HCT116 (cell line): ENCODE measurements around the gene HIF1AN. TPM values are rescaled to one million over a fixed set of nuclear protein-coding genes. Genes with fewer than 3 reads are reported as not detected.

Source experiments
- ATAC-seq: fragments of 200-7000 bp; cut with Tn5 transposase; 2 replicates; pipeline ENCODE4 v1.9.1; 2020; ENCODE audit warnings: mild to moderate bottlenecking, moderate library complexity
- BruUV-seq: library from RNA; stranded (reverse); fragments of 400-500 nt; replicated peaks from 2 replicates; lab custom pipeline; 2021; lab: Mats Ljungman, UMichigan
- CTCF ChIA-PET: fragments of 300-600 bp; sonication (Branson Sonifier 250); formaldehyde crosslinking; loops from one replicate; lab custom pipeline; 2021; ENCODE audit warnings: antibody characterized with exemption; lab: Charles Lee
- POLR2A ChIA-PET: fragments of 300-600, 350-600 bp; sonication (Branson Sonifier 250); formaldehyde crosslinking; loops from one replicate; lab custom pipeline; 2021; ENCODE audit warnings: antibody characterized with exemption; lab: Charles Lee
- RAD21 ChIA-PET, 2 experiments: fragments of 300-600 bp; sonication (Branson Sonifier 250); formaldehyde crosslinking; loops; one replicate each; lab custom pipeline; 2023; ENCODE audit warnings: low total read pairs in 2 of 2; ENCODE audit not compliant: uncharacterized antibody in 2 of 2, unreplicated experiment in 2 of 2, low non-redundant PET in 1 of 2; lab: Charles Lee
- DNase-seq: peaks from one replicate; pipeline ENCODE4 v3.0.0-alpha.2; 2010; ENCODE audit warnings: low read depth, low spot score
- H2AFZ ChIP-seq: fragments of 200-600 bp; shearing (Covaris generic), sonication (generic); 2 replicates; pipeline ENCODE4 v1.6.1; 2017; ENCODE audit warnings: low read depth, mixed run types, mixed read lengths, antibody characterized with exemption, low read length; ENCODE audit not compliant: poor library complexity, severe bottlenecking
- H3K27ac ChIP-seq: 2 replicates; pipeline ENCODE4 v1.5.1; 2012; ENCODE audit warnings: low read depth, low read length
- H3K27me3 ChIP-seq: fragments of 200-600 bp; sonication (generic); 2 replicates; pipeline ENCODE4 v1.6.1; 2016; ENCODE audit warnings: mixed run types, low read length, mixed read lengths; ENCODE audit not compliant: insufficient read depth
- H3K36me3 ChIP-seq, 2 experiments: fragments of 200-500 bp in 1 of 2; fragments of 200-600 bp in 1 of 2; sonication (Bioruptor generic) in 1 of 2; sonication (generic) in 1 of 2; 2 replicates each; pipeline versions ENCODE4 v1.5.1 to v1.6.1; 2014 to 2016; ENCODE audit warnings: low read length in 2 of 2, inconsistent platforms in 1 of 2, mixed read lengths in 1 of 2, mixed run types in 1 of 2; ENCODE audit not compliant: insufficient read depth in 2 of 2, control insufficient read depth in 1 of 2
- H3K4me1 ChIP-seq, 2 experiments: fragments of 200-600 bp in 1 of 2; sonication (generic) in 1 of 2; 2 replicates each; pipeline versions ENCODE4 v1.5.1 to v1.6.1; 2012 to 2017; ENCODE audit warnings: low read length in 2 of 2, inconsistent platforms in 1 of 2, mild to moderate bottlenecking in 1 of 2, mixed read lengths in 1 of 2, mixed run types in 1 of 2, moderate library complexity in 1 of 2; ENCODE audit not compliant: insufficient read depth in 2 of 2, control insufficient read depth in 1 of 2
- H3K4me2 ChIP-seq: fragments of 200-600 bp; sonication (generic); 2 replicates; pipeline ENCODE4 v1.6.1; 2017; ENCODE audit warnings: mixed run types, low read length, mixed read lengths
- H3K4me3 ChIP-seq, 2 experiments: fragments of 200-600 bp in 1 of 2; sonication (generic) in 1 of 2; replicated peaks in 1 of 2; 2 replicates each; pipeline ENCODE4 v1.5.1; 2011 to 2016; ENCODE audit warnings: low read length in 2 of 2, control low read depth in 1 of 2, low read depth in 1 of 2, mild to moderate bottlenecking in 1 of 2, mixed read lengths in 1 of 2, mixed run types in 1 of 2
- H3K79me2 ChIP-seq: fragments of 200-600 bp; sonication (generic); 2 replicates; pipeline ENCODE4 v1.6.1; 2017; ENCODE audit warnings: mild to moderate bottlenecking, mixed run types, low read length, moderate library complexity, mixed read lengths; ENCODE audit not compliant: insufficient read depth
- H3K9ac ChIP-seq: fragments of 200-600 bp; sonication (generic); 2 replicates; pipeline ENCODE4 v1.6.1; 2016; ENCODE audit warnings: low read length, mixed read lengths
- H3K9me2 ChIP-seq: fragments of 200-600 bp; sonication (generic), shearing (Covaris generic); 2 replicates; pipeline ENCODE4 v1.6.1; 2017; ENCODE audit warnings: mixed run types, mild to moderate bottlenecking, moderate library complexity; ENCODE audit not compliant: insufficient read depth
- H3K9me3 ChIP-seq, 2 experiments: fragments of 200-500 bp in 1 of 2; fragments of 200-600 bp in 1 of 2; sonication (Bioruptor generic) in 1 of 2; sonication (generic) in 1 of 2; 2 replicates each; pipeline ENCODE4 v1.6.1; 2014 to 2017; ENCODE audit warnings: low read length in 2 of 2, mixed read lengths in 2 of 2, inconsistent platforms in 1 of 2, low read depth in 1 of 2, mild to moderate bottlenecking in 1 of 2, mixed run types in 1 of 2, moderate library complexity in 1 of 2; ENCODE audit not compliant: control insufficient read depth in 1 of 2, insufficient read depth in 1 of 2
- H4K20me1 ChIP-seq: fragments of 200-600 bp; sonication (generic), shearing (Covaris generic); 2 replicates; pipeline ENCODE4 v1.6.1; 2017; ENCODE audit warnings: mixed run types, mild to moderate bottlenecking, moderate library complexity; ENCODE audit not compliant: insufficient read depth
- CBX3 ChIP-seq: IDR thresholded peaks from 2 replicates; pipeline ENCODE4 v1.6.1; 2012; ENCODE audit warnings: low read depth
- CEBPB ChIP-seq: IDR thresholded peaks from 2 replicates; pipeline ENCODE4 v1.6.1; 2012; ENCODE audit warnings: low read depth
- EGR1 ChIP-seq: IDR thresholded peaks from 2 replicates; pipeline ENCODE4 v1.6.1; 2012; ENCODE audit warnings: low read depth
- ELF1 ChIP-seq: IDR thresholded peaks from 2 replicates; pipeline ENCODE4 v1.6.1; 2012; ENCODE audit warnings: low read depth, borderline replicate concordance
- EZH2 ChIP-seq: fragments of 200-600 bp; sonication (generic); IDR thresholded peaks from 2 replicates; pipeline ENCODE4 v1.6.1; 2017; ENCODE audit warnings: antibody characterized with exemption, mixed run types
- EZH2phosphoT487 ChIP-seq: fragments of 200-600 bp; IDR thresholded peaks from 2 replicates; pipeline ENCODE4 v1.6.1; 2018; ENCODE audit warnings: antibody characterized with exemption, borderline replicate concordance
- FOSL1 ChIP-seq: IDR thresholded peaks from 2 replicates; pipeline ENCODE4 v1.6.1; 2012; ENCODE audit warnings: low read depth
- JUND ChIP-seq: IDR thresholded peaks from 2 replicates; pipeline ENCODE4 v1.6.1; 2012
- POLR2A ChIP-seq: IDR thresholded peaks from 2 replicates; pipeline ENCODE4 v1.7.0; 2011; ENCODE audit warnings: borderline replicate concordance; ENCODE audit not compliant: insufficient read depth, insufficient read length; ENCODE audit errors: extremely low read depth
- POLR2AphosphoS5 ChIP-seq: IDR thresholded peaks from 2 replicates; pipeline ENCODE4 v1.6.1; 2011; ENCODE audit warnings: mild to moderate bottlenecking, low read depth, low read length, moderate library complexity
- RAD21 ChIP-seq: IDR thresholded peaks from 2 replicates; pipeline ENCODE4 v1.6.1; 2012; ENCODE audit warnings: low read depth, mild to moderate bottlenecking
- SIN3A ChIP-seq: IDR thresholded peaks from 2 replicates; pipeline ENCODE4 v1.6.1; 2012; ENCODE audit warnings: low read depth
- SRF ChIP-seq: IDR thresholded peaks from 2 replicates; pipeline ENCODE4 v1.6.1; 2012; ENCODE audit warnings: low read depth
- TCF7L2 ChIP-seq: IDR thresholded peaks from 2 replicates; pipeline ENCODE4 v1.7.0; 2011; ENCODE audit warnings: borderline replicate concordance, inconsistent platforms; ENCODE audit not compliant: insufficient read depth, insufficient read length; ENCODE audit errors: extremely low read depth
- YY1 ChIP-seq: IDR thresholded peaks from 2 replicates; pipeline ENCODE4 v1.6.1; 2011; ENCODE audit warnings: low read length, low read depth, moderate library complexity, mild to moderate bottlenecking; ENCODE audit not compliant: insufficient replicate concordance; ENCODE audit errors: extremely low read depth
- ZFX ChIP-seq: fragments of 450-650 bp; IDR thresholded peaks from 2 replicates; pipeline ENCODE4 v1.6.1; 2017
- ZNF274 ChIP-seq: fragments of 200-500 bp; sonication (Bioruptor generic); IDR thresholded peaks from 2 replicates; pipeline ENCODE4 v1.6.1; 2014; ENCODE audit warnings: mild to moderate bottlenecking, low read depth, low read length, inconsistent platforms
- intact Hi-C: fragments of 100-400 bp; cut with micrococcal nuclease; formaldehyde crosslinking; loops from 2 replicates; pipeline ENCODE4 v1.10.0; 2022
- total RNA-seq: library from RNA; stranded (reverse); gene quantifications from one replicate; pipeline ENCODE4 v1.2.1, GENCODE V29; 2021; ENCODE audit not compliant: unreplicated experiment
- TF ChIP-seq, protein P1 (sequence below): IDR thresholded peaks from 2 replicates; pipeline ENCODE4 v1.6.1; 2012
- TF ChIP-seq, protein P2 (sequence below), 3 experiments: fragments of 200-600 bp in 1 of 3; sonication (generic) in 1 of 3; IDR thresholded peaks in 2 of 3; conservative IDR thresholded peaks in 1 of 3; 2 replicates each; pipeline ENCODE4 v1.5.1; 2012 to 2017; ENCODE audit warnings: low read depth in 2 of 3, low read length in 2 of 3, antibody characterized with exemption in 1 of 3, borderline replicate concordance in 1 of 3, control low read depth in 1 of 3, mild to moderate bottlenecking in 1 of 3, mixed read lengths in 1 of 3, mixed run types in 1 of 3, moderate library complexity in 1 of 3; ENCODE audit not compliant: insufficient read depth in 1 of 3
- TF ChIP-seq, protein P3 (sequence below): IDR thresholded peaks from 2 replicates; pipeline ENCODE4 v1.6.1; 2012
- TF ChIP-seq, protein P4 (sequence below): IDR thresholded peaks from 2 replicates; pipeline ENCODE4 v1.6.1; 2012; ENCODE audit warnings: low read depth

The HIF1AN gene
- total RNA-seq, 1 experiment from 2014 or later = 67.2 TPM

DNA sequence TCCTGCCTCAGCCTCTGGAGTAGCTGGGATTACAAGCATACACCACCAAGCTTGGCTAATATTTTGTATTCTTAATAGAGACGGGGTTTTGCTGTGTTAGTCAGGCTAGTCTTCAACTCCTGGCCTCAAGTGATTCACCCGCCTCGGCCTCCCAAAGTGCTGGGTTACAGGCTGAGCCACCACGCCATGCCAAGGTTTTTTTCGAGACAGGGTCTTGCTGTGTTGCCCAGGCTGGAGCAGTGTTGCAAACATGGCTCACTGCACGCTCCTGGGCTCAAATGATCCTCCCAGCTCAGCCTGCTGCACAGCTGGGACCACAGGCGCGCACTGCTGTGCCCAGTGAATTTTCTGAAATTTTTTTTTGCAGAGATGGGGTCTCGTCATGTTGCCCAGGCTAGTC is 12.8 kb upstream of the HIF1AN start (continued):
- TF ChIP-seq ELF1 (no peak), POLR2A (no peak), JUND (no peak), POLR2AphosphoS5 (no peak)
- TF ChIP-seq, protein P1, sequence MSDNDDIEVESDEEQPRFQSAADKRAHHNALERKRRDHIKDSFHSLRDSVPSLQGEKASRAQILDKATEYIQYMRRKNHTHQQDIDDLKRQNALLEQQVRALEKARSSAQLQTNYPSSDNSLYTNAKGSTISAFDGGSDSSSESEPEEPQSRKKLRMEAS = no peak
- TF ChIP-seq, protein P2, sequence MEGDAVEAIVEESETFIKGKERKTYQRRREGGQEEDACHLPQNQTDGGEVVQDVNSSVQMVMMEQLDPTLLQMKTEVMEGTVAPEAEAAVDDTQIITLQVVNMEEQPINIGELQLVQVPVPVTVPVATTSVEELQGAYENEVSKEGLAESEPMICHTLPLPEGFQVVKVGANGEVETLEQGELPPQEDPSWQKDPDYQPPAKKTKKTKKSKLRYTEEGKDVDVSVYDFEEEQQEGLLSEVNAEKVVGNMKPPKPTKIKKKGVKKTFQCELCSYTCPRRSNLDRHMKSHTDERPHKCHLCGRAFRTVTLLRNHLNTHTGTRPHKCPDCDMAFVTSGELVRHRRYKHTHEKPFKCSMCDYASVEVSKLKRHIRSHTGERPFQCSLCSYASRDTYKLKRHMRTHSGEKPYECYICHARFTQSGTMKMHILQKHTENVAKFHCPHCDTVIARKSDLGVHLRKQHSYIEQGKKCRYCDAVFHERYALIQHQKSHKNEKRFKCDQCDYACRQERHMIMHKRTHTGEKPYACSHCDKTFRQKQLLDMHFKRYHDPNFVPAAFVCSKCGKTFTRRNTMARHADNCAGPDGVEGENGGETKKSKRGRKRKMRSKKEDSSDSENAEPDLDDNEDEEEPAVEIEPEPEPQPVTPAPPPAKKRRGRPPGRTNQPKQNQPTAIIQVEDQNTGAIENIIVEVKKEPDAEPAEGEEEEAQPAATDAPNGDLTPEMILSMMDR (IDR thresholded peaks at IDR 0.05 in 2 of 3, conservative IDR thresholded peaks at IDR 0.05 in 1 of 3; ENCODE audit: borderline replicate concordance in 1 of 3, insufficient read depth in 1 of 3, low read depth in 2 of 3, low read length in 2 of 3) = no peak
- TF ChIP-seq, all 23 proteins: peak for 0

DNA sequence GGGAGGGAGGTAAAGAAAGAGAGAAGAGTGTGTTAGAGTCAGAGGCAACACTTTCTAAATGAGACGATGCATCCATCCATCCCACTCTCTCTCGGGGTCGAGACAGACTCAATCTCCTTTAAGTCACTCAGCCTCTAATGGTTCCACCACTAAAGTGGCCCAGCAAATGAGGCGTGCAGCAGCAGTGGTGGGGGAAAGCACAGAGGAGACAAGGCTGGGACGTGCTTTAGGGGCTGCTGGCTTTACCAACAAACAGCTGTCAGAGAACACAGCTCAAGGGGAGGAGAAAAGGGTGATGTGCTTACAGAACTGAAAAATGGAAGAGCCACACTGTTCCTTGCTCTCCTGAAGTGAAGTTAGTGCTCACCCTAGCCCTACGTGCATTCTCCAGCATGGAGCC is 11.5 kb upstream of the HIF1AN start:
- Histone ChIP-seq H3K36me3 (peaks cover 42% of the 10 kb centered on the region in 2 experiments), H3K27ac (no peak overlapping the region), H2AFZ (no peak overlapping the region), H3K4me2 (no peak overlapping the region), H3K9me3 (no peaks in the 10 kb centered on the region), H3K4me3 (no peak overlapping the region), H3K79me2 (peaks cover 35% of the 10 kb centered on the region), H3K27me3 (no peaks in the 10 kb centered on the region), H3K4me1 (peaks cover 7 to 10% of the 10 kb centered on the region in 2 experiments; a peak in 3 of 4 replicates), H3K9ac (no peak overlapping the region), H3K9me2 (no peaks in the 10 kb centered on the region), H4K20me1 (no peaks in the 10 kb centered on the region)
- DNase-seq (no peak), ATAC-seq (no peak)
- RAD21 ChIA-PET = no interaction called here
- BruUV-seq = no TSS peak
- intact Hi-C loops = no loop called here
- TF ChIP-seq ZFX (no peak), EZH2phosphoT487 (no peak), RAD21 (no peak), EZH2 (no peak), FOSL1 (no peak), YY1 (no peak), JUND (no peak), SIN3A (no peak), CBX3 (no peak), ELF1 (no peak), EGR1 (no peak), TCF7L2 (no peak), POLR2A (no peak), ZNF274 (no peak), SRF (no peak), CEBPB (no peak)
- TF ChIP-seq, protein P1 = no peak
- TF ChIP-seq, protein P3, sequence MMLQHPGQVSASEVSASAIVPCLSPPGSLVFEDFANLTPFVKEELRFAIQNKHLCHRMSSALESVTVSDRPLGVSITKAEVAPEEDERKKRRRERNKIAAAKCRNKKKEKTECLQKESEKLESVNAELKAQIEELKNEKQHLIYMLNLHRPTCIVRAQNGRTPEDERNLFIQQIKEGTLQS = no peak
- TF ChIP-seq, protein P4, sequence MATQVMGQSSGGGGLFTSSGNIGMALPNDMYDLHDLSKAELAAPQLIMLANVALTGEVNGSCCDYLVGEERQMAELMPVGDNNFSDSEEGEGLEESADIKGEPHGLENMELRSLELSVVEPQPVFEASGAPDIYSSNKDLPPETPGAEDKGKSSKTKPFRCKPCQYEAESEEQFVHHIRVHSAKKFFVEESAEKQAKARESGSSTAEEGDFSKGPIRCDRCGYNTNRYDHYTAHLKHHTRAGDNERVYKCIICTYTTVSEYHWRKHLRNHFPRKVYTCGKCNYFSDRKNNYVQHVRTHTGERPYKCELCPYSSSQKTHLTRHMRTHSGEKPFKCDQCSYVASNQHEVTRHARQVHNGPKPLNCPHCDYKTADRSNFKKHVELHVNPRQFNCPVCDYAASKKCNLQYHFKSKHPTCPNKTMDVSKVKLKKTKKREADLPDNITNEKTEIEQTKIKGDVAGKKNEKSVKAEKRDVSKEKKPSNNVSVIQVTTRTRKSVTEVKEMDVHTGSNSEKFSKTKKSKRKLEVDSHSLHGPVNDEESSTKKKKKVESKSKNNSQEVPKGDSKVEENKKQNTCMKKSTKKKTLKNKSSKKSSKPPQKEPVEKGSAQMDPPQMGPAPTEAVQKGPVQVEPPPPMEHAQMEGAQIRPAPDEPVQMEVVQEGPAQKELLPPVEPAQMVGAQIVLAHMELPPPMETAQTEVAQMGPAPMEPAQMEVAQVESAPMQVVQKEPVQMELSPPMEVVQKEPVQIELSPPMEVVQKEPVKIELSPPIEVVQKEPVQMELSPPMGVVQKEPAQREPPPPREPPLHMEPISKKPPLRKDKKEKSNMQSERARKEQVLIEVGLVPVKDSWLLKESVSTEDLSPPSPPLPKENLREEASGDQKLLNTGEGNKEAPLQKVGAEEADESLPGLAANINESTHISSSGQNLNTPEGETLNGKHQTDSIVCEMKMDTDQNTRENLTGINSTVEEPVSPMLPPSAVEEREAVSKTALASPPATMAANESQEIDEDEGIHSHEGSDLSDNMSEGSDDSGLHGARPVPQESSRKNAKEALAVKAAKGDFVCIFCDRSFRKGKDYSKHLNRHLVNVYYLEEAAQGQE = no peak
- CTCF ChIA-PET = interaction anchor here (1.4 kb wide), 1 partner anchor 354 kb away, joined by 4 read pairs; no protein-coding TSS in a partner anchor
- POLR2A ChIA-PET = no interaction called here
